H1 (cell line): ENCODE results near the gene GFY.

ENCODE experiments used
- CBX5 ChIP-seq: fragments of 300-800, 300-1000 bp; sonication (generic); IDR thresholded peaks from 2 replicates; pipeline ENCODE4 v1.7.1; 2016; ENCODE audit warnings: antibody characterized with exemption, low read length, low read depth
- CHD1 ChIP-seq: IDR thresholded peaks from 2 replicates; pipeline ENCODE4 v1.6.1; 2012; ENCODE audit warnings: low read depth, low read length, improper control_type of control experiment
- CHD2 ChIP-seq: IDR thresholded peaks from 2 replicates; pipeline ENCODE4 v1.6.1; 2012; ENCODE audit warnings: low read length, improper control_type of control experiment
- EP300 ChIP-seq, 2 experiments: IDR thresholded peaks; 1 replicate in 1 of 2; 2 replicates in 1 of 2; pipeline ENCODE4 v1.6.1; 2011 to 2012; ENCODE audit warnings: low read depth in 2 of 2, low read length in 2 of 2, mild to moderate bottlenecking in 2 of 2, borderline replicate concordance in 1 of 2, inconsistent platforms in 1 of 2, moderate library complexity in 1 of 2
- EZH2 ChIP-seq: fragments of 200-600 bp; sonication (generic); IDR thresholded peaks from 2 replicates; pipeline ENCODE4 v1.7.1; 2012; ENCODE audit warnings: low read depth, mild to moderate bottlenecking, moderate library complexity, low read length, inconsistent platforms; ENCODE audit not compliant: severe bottlenecking
- FOSL1 ChIP-seq: IDR thresholded peaks from 2 replicates; pipeline ENCODE4 v1.6.1; 2011; ENCODE audit warnings: mild to moderate bottlenecking, low read depth, low read length, moderate library complexity; ENCODE audit not compliant: insufficient read depth
- POLR2A ChIP-seq, 2 experiments: IDR thresholded peaks; 1 replicate in 1 of 2; 2 replicates in 1 of 2; pipeline ENCODE4 v1.6.1; 2011; ENCODE audit warnings: low read depth in 2 of 2, low read length in 2 of 2, mild to moderate bottlenecking in 2 of 2; ENCODE audit errors: control extremely low read depth in 1 of 2
- POLR2AphosphoS5 ChIP-seq: IDR thresholded peaks from 2 replicates; pipeline ENCODE4 v1.6.1; 2011; ENCODE audit warnings: low read depth, low read length
- RAD21 ChIP-seq, 2 experiments: IDR thresholded peaks in 1 of 2; conservative IDR thresholded peaks in 1 of 2; 2 replicates each; pipeline ENCODE4 v1.6.1; 2011; ENCODE audit warnings: low read depth in 2 of 2, low read length in 2 of 2, improper control_type of control experiment in 1 of 2, inconsistent platforms in 1 of 2, mild to moderate bottlenecking in 1 of 2, moderate library complexity in 1 of 2
- TAF1 ChIP-seq: IDR thresholded peaks from 2 replicates; pipeline ENCODE4 v1.6.1; 2011; ENCODE audit warnings: mild to moderate bottlenecking, low read depth, low read length
- USF2 ChIP-seq: IDR thresholded peaks from 2 replicates; pipeline ENCODE4 v1.6.1; 2011; ENCODE audit warnings: low read length, improper control_type of control experiment
- YY1 ChIP-seq: IDR thresholded peaks from 2 replicates; pipeline ENCODE4 v1.6.1; 2011; ENCODE audit warnings: low read depth, mild to moderate bottlenecking, low read length
- ZNF274 ChIP-seq: IDR thresholded peaks from 2 replicates; pipeline ENCODE4 v1.7.0; 2012; ENCODE audit warnings: low read length, borderline replicate concordance; ENCODE audit errors: extremely low read depth
- TF ChIP-seq, protein P1 (sequence below), 3 experiments: IDR thresholded peaks; 1 replicate in 2 of 3; 2 replicates in 1 of 3; pipeline versions ENCODE4 v1.5.1 to v1.6.1; 2011; ENCODE audit warnings: low read length in 3 of 3, mild to moderate bottlenecking in 3 of 3, inconsistent platforms in 2 of 3, low read depth in 1 of 3, moderate library complexity in 1 of 3; ENCODE audit not compliant: insufficient read depth in 1 of 3; ENCODE audit errors: control extremely low read depth in 1 of 3

- TF ChIP-seq POLR2A (IDR thresholded peaks at IDR 0.05; ENCODE audit: control extremely low read depth in 1 of 2, low read depth in 2 of 2, low read length in 2 of 2) = no peak
- TF ChIP-seq EZH2 = no peak
- TF ChIP-seq EP300 (IDR thresholded peaks at IDR 0.05; ENCODE audit: borderline replicate concordance in 1 of 2, low read depth in 2 of 2, low read length in 2 of 2) = no peak
- TF ChIP-seq, protein P1, sequence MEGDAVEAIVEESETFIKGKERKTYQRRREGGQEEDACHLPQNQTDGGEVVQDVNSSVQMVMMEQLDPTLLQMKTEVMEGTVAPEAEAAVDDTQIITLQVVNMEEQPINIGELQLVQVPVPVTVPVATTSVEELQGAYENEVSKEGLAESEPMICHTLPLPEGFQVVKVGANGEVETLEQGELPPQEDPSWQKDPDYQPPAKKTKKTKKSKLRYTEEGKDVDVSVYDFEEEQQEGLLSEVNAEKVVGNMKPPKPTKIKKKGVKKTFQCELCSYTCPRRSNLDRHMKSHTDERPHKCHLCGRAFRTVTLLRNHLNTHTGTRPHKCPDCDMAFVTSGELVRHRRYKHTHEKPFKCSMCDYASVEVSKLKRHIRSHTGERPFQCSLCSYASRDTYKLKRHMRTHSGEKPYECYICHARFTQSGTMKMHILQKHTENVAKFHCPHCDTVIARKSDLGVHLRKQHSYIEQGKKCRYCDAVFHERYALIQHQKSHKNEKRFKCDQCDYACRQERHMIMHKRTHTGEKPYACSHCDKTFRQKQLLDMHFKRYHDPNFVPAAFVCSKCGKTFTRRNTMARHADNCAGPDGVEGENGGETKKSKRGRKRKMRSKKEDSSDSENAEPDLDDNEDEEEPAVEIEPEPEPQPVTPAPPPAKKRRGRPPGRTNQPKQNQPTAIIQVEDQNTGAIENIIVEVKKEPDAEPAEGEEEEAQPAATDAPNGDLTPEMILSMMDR (IDR thresholded peaks at IDR 0.05; ENCODE audit: control extremely low read depth in 1 of 3, insufficient read depth in 1 of 3, low read depth in 1 of 3, low read length in 3 of 3) = no peak
- no peak for TF ChIP-seq RAD21 (IDR thresholded peaks at IDR 0.05 in 1 of 2, conservative IDR thresholded peaks at IDR 0.05 in 1 of 2; ENCODE audit: low read depth in 2 of 2, low read length in 2 of 2)
- no peak for TF ChIP-seq POLR2AphosphoS5
- TF ChIP-seq ZNF274 = no peak
- TF ChIP-seq CBX5 = no peak
- TF ChIP-seq FOSL1 = no peak
- no peak for TF ChIP-seq TAF1
- TF ChIP-seq USF2 = no peak
- TF ChIP-seq CHD1 = no peak
- no peak for TF ChIP-seq YY1
- no peak for TF ChIP-seq CHD2
Measured at GRCh38 chr19:49427339-49427738, 2.2 kb downstream of the GFY start.
